SIG-M5 treated with dmso at 0.1 percent for 504 hours (cell line): Measurements from ENCODE around the gene DPF3.

Experiments used
- DNase-seq: peaks from one replicate; lab custom pipeline; 2025; ENCODE audit not compliant: unreplicated experiment; lab: John Stamatoyannopoulos, UW

Gene DPF3

GRCh38 chr14:72619881-72620280 is 274.0 kb downstream of the DPF3 start:
- no peak for DNase-seq

- no peak for DNase-seq
Measured at GRCh38 chr14:72619111-72619571, 274.8 kb downstream of the DPF3 start.

- no peak for DNase-seq
Measured at GRCh38 chr14:72618424-72618823, 275.5 kb downstream of the DPF3 start.

GRCh38 chr14:72617391-72618031 is 276.4 kb downstream of the DPF3 start:
- DNase-seq, result no peak

GRCh38 chr14:72616811-72617210 is 277.1 kb downstream of the DPF3 start:
- DNase-seq, result no peak

- no peak for DNase-seq
Measured at GRCh38 chr14:72616294-72616693, 277.6 kb downstream of the DPF3 start.

GRCh38 chr14:72615451-72616121 is 278.3 kb downstream of the DPF3 start:
- no peak for DNase-seq

- no peak for DNase-seq
Measured at GRCh38 chr14:72614891-72615415, 278.9 kb downstream of the DPF3 start.

GRCh38 chr14:72614365-72614764 is 279.5 kb downstream of the DPF3 start:
- no peak for DNase-seq

GRCh38 chr14:72613975-72614319 is 280.0 kb downstream of the DPF3 start:
- no peak for DNase-seq

GRCh38 chr14:72613231-72613974 is 280.5 kb downstream of the DPF3 start:
- DNase-seq, result no peak

- DNase-seq, result no peak
Measured at GRCh38 chr14:72612041-72612440, 281.9 kb downstream of the DPF3 start.

GRCh38 chr14:72611506-72611905 is 282.4 kb downstream of the DPF3 start:
- no peak for DNase-seq

- no peak for DNase-seq
Measured at GRCh38 chr14:72610831-72611200, 283.1 kb downstream of the DPF3 start.

GRCh38 chr14:72610096-72610830 is 283.6 kb downstream of the DPF3 start:
- DNase-seq, result no peak

- no peak for DNase-seq
Measured at GRCh38 chr14:72609205-72609916, 284.5 kb downstream of the DPF3 start.

- no peak for DNase-seq
Measured at GRCh38 chr14:72608391-72609204, 285.3 kb downstream of the DPF3 start.

GRCh38 chr14:72607386-72608130 is 286.3 kb downstream of the DPF3 start:
- DNase-seq, result no peak

GRCh38 chr14:72606879-72607278 is 287.0 kb downstream of the DPF3 start:
- DNase-seq, result no peak
